Panc1 (cell line): Measurements from ENCODE around the gene ZNF512B. TPM values are rescaled to one million over a fixed set of nuclear protein-coding genes. Genes with fewer than 3 reads are reported as not detected.

ENCODE experiments used
- ATAC-seq: fragments of 200-7000 bp; cut with Tn5 transposase; 2 replicates; pipeline ENCODE4 v1.9.1; 2020; ENCODE audit warnings: mild to moderate bottlenecking, moderate library complexity
- BruUV-seq: library from RNA; stranded (reverse); fragments of 400-500 nt; replicated peaks from 2 replicates; lab custom pipeline; 2021; lab: Mats Ljungman, UMichigan
- CTCF ChIA-PET: fragments of 300-600 bp; sonication (Branson Sonifier 250); formaldehyde crosslinking; loops from one replicate; lab custom pipeline; 2022; ENCODE audit warnings: antibody characterized with exemption; lab: Charles Lee
- POLR2A ChIA-PET: fragments of 300-600 bp; sonication (Branson Sonifier 250); formaldehyde crosslinking; loops from one replicate; lab custom pipeline; 2022; ENCODE audit warnings: antibody characterized with exemption; lab: Charles Lee
- DNase-seq: peaks from one replicate; pipeline ENCODE4 v3.0.0-alpha.2; 2010; ENCODE audit warnings: low read depth, low spot score
- H3K27ac ChIP-seq: 2 replicates; pipeline ENCODE4 v1.5.1; 2011; ENCODE audit warnings: mild to moderate bottlenecking, low read length, inconsistent platforms
- H3K27me3 ChIP-seq: fragments of 200-500 bp; sonication (Bioruptor generic); 2 replicates; pipeline ENCODE4 v1.6.0; 2014; ENCODE audit warnings: low read length, inconsistent platforms; ENCODE audit not compliant: control insufficient read depth, insufficient read depth
- H3K36me3 ChIP-seq: fragments of 200-500 bp; sonication (Bioruptor generic); 2 replicates; pipeline ENCODE4 v1.5.1; 2014; ENCODE audit warnings: inconsistent platforms, mild to moderate bottlenecking, low read length, moderate library complexity; ENCODE audit not compliant: control insufficient read depth, insufficient read depth
- H3K4me1 ChIP-seq: 2 replicates; pipeline ENCODE4 v1.5.1; 2011; ENCODE audit warnings: inconsistent platforms, mild to moderate bottlenecking, low read length, moderate library complexity; ENCODE audit not compliant: control insufficient read depth, insufficient read depth
- H3K4me3 ChIP-seq, 2 experiments: 2 replicates each; pipeline ENCODE4 v1.5.1; 2011 to 2012; ENCODE audit warnings: low read depth in 2 of 2, low read length in 2 of 2, mild to moderate bottlenecking in 2 of 2, inconsistent platforms in 1 of 2, moderate library complexity in 1 of 2
- H3K9me3 ChIP-seq: fragments of 200-500 bp; sonication (Bioruptor generic); 2 replicates; pipeline ENCODE4 v1.5.1; 2014; ENCODE audit warnings: low read depth, mild to moderate bottlenecking, inconsistent platforms, low read length, moderate library complexity; ENCODE audit not compliant: control insufficient read depth, insufficient read depth
- POLR2AphosphoS5 ChIP-seq: IDR thresholded peaks from 2 replicates; pipeline ENCODE4 v1.6.1; 2012; ENCODE audit warnings: mild to moderate bottlenecking, low read depth, low read length, moderate library complexity
- SIN3A ChIP-seq: IDR thresholded peaks from 2 replicates; pipeline ENCODE4 v1.6.1; 2012; ENCODE audit warnings: low read depth, mild to moderate bottlenecking, low read length, moderate library complexity, borderline replicate concordance; ENCODE audit not compliant: insufficient read depth
- TCF7L2 ChIP-seq: IDR thresholded peaks from 2 replicates; pipeline ENCODE4 v1.6.1; 2011; ENCODE audit warnings: mild to moderate bottlenecking, low read depth, low read length, inconsistent platforms
- in situ Hi-C: cut with HindIII; loops from 2 replicates; pipeline ENCODE4 v1.10.0; 2016; ENCODE audit warnings: low sequenced_read_pairs, low pct_unique_long_range_greater_than_20kb
- intact Hi-C: fragments of 100-400 bp; cut with micrococcal nuclease; formaldehyde crosslinking; loops from one replicate; pipeline ENCODE4 v1.10.0; 2022; ENCODE audit not compliant: unreplicated experiment
- total RNA-seq: library from RNA; stranded (reverse); gene quantifications from one replicate; pipeline ENCODE4 v1.2.1, GENCODE V29; 2021; ENCODE audit not compliant: unreplicated experiment
- TF ChIP-seq, protein P1 (sequence below): fragments of 450-650 bp; IDR thresholded peaks from 2 replicates; pipeline ENCODE4 v1.5.1; 2017; ENCODE audit warnings: mild to moderate bottlenecking
- TF ChIP-seq, protein P2 (sequence below), 2 experiments: IDR thresholded peaks; 2 replicates each; pipeline ENCODE4 v1.6.1; 2011 to 2012; ENCODE audit warnings: low read depth in 2 of 2, control low read depth in 1 of 2, low read length in 1 of 2, mild to moderate bottlenecking in 1 of 2, moderate library complexity in 1 of 2; ENCODE audit not compliant: insufficient read depth in 1 of 2

ZNF512B gene
- total RNA-seq, 1 experiment from 2014 or later = 17.9 TPM

DNA sequence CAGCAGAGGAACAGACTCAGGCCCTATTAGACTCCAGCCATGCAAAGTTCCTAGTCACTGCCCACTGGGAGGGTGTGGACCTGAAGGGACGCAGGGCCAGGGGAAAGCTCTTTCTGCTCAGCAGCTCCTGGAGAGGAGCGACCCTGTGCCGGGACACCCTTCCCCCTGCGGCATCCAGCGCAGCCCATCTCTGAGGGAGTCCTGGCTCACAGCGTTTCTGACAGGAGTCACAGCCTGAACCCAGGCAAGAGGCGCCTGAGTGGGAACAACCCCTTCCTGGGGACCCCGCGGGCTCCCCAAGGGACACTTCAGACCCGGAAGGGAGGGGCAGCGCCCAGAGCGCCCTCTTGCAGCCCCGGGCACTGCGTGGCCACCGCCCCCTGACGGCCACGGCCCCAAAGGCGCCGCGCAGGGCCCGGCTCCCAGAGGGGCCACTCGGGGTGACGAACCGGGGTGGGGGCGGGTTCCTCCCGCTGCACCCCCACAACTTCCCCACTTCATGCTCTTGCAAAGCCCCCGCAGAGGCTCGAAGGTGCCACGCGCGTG is 14.4 kb downstream of the ZNF512B start:
- H3K27me3 ChIP-seq = no peaks in the 10 kb centered on the region
- peak overlapping the region; percentile 85 for H3K27ac ChIP-seq
- peaks cover 3% of the 10 kb centered on the region; the same call in 1 of the 2 replicates for H3K36me3 ChIP-seq
- H3K9me3 ChIP-seq = no peaks in the 10 kb centered on the region
- H3K4me3 ChIP-seq = peak overlapping the region; percentile 77 to 85
- TF ChIP-seq TCF7L2 (no peak), POLR2AphosphoS5 (no peak), SIN3A (0 out of 2 replicates have a peak, but pooled peaks have one; percentile 81)
- TF ChIP-seq, protein P1, sequence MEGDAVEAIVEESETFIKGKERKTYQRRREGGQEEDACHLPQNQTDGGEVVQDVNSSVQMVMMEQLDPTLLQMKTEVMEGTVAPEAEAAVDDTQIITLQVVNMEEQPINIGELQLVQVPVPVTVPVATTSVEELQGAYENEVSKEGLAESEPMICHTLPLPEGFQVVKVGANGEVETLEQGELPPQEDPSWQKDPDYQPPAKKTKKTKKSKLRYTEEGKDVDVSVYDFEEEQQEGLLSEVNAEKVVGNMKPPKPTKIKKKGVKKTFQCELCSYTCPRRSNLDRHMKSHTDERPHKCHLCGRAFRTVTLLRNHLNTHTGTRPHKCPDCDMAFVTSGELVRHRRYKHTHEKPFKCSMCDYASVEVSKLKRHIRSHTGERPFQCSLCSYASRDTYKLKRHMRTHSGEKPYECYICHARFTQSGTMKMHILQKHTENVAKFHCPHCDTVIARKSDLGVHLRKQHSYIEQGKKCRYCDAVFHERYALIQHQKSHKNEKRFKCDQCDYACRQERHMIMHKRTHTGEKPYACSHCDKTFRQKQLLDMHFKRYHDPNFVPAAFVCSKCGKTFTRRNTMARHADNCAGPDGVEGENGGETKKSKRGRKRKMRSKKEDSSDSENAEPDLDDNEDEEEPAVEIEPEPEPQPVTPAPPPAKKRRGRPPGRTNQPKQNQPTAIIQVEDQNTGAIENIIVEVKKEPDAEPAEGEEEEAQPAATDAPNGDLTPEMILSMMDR = peak; percentile 79; the same call in 1 of the 2 replicates
- TF ChIP-seq, protein P2, sequence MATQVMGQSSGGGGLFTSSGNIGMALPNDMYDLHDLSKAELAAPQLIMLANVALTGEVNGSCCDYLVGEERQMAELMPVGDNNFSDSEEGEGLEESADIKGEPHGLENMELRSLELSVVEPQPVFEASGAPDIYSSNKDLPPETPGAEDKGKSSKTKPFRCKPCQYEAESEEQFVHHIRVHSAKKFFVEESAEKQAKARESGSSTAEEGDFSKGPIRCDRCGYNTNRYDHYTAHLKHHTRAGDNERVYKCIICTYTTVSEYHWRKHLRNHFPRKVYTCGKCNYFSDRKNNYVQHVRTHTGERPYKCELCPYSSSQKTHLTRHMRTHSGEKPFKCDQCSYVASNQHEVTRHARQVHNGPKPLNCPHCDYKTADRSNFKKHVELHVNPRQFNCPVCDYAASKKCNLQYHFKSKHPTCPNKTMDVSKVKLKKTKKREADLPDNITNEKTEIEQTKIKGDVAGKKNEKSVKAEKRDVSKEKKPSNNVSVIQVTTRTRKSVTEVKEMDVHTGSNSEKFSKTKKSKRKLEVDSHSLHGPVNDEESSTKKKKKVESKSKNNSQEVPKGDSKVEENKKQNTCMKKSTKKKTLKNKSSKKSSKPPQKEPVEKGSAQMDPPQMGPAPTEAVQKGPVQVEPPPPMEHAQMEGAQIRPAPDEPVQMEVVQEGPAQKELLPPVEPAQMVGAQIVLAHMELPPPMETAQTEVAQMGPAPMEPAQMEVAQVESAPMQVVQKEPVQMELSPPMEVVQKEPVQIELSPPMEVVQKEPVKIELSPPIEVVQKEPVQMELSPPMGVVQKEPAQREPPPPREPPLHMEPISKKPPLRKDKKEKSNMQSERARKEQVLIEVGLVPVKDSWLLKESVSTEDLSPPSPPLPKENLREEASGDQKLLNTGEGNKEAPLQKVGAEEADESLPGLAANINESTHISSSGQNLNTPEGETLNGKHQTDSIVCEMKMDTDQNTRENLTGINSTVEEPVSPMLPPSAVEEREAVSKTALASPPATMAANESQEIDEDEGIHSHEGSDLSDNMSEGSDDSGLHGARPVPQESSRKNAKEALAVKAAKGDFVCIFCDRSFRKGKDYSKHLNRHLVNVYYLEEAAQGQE (IDR thresholded peaks at IDR 0.05; ENCODE audit: insufficient read depth in 1 of 2, low read depth in 2 of 2, low read length in 1 of 2) = no peak
- DNase-seq (no peak), ATAC-seq (0 out of 2 replicates have a peak, but pooled peaks have one; percentile 1)
- in situ Hi-C loops = no loop called here
- intact Hi-C loops = no loop called here
- ChIA-PET CTCF (interaction anchor here (0.6 kb wide), 1 partner anchor 19 kb away, joined by 3 read pairs; no protein-coding TSS in a partner anchor), POLR2A (no interaction called here)
- BruUV-seq = no TSS peak
- peaks cover 51% of the 10 kb centered on the region for H3K4me1 ChIP-seq

DNA sequence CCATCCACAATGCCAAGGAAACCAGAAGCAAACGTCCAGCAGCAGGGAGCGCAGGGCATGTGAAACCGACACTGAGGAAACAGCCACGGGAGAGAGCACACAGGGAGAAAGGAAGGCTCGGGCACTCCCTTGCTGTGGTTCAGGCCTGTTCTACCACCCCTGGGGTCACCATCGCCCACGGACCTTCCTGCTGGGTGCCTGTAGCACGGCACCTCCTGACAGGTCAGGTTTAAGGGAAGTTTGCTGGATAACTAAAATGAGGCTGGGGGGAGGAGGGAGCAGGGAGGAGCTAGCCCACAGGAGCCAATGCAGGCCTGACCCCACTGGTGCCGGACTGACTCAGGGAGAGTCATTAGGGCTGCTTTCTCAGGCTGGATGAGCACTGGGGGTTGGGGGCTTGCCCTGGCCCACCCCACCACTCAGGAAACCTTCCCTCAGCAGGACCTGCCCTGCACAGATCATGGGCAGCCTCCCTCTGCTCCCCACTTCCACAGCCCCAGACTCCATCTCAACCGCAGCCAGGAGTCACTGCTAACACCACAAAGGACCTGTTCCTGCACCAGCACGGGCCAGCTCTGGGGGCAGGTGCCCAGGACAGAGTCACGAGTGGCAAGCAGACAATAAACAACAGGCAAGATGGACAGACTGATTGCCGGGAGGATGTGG is 15.8 kb downstream of the ZNF512B start:
- intact Hi-C loops = no loop called here
- ChIA-PET POLR2A (interaction anchor here (0.7 kb wide), 1 partner anchor 39 kb away, joined by 3 read pairs; no protein-coding TSS in a partner anchor), CTCF (no interaction called here)
- DNase-seq (no peak), ATAC-seq (no peak)
- TF ChIP-seq TCF7L2 = no peak
- TF ChIP-seq, protein P1 = no peak
- TF ChIP-seq POLR2AphosphoS5 = no peak
- TF ChIP-seq SIN3A = no peak
- TF ChIP-seq, protein P2 (IDR thresholded peaks at IDR 0.05; ENCODE audit: insufficient read depth in 1 of 2, low read depth in 2 of 2, low read length in 1 of 2) = no peak
- no TSS peak for BruUV-seq
- Histone ChIP-seq H3K27me3 (no peaks in the 10 kb centered on the region), H3K36me3 (peaks cover 3% of the 10 kb centered on the region; the same call in 1 of the 2 replicates), H3K4me1 (peaks cover 63% of the 10 kb centered on the region), H3K27ac (peak overlapping the region; percentile 85), H3K4me3 (peak overlapping the region; percentile 77 to 85), H3K9me3 (no peaks in the 10 kb centered on the region)
- in situ Hi-C loops = no loop called here
